HepG2 (cell line): ENCODE results near the gene RUVBL2. TPM values are rescaled to one million over a fixed set of nuclear protein-coding genes. Genes with fewer than 3 reads are reported as not detected.

Source experiments
- ARNTL ChIP-seq: sonication (generic); formaldehyde crosslinking; IDR thresholded peaks from 2 replicates; pipeline ENCODE4 v1.4.0; 2020; ENCODE audit warnings: mild to moderate bottlenecking, missing genetic modification reagents
- ATF1 ChIP-seq: IDR thresholded peaks from 2 replicates; pipeline ENCODE4 v1.6.1; 2016; ENCODE audit warnings: mild to moderate bottlenecking, control low read depth
- FOXA3 ChIP-seq: IDR thresholded peaks from 2 replicates; pipeline ENCODE4 v1.6.1; 2016; ENCODE audit warnings: missing genetic modification reagents, missing compliant biosample characterization
- HMG20A ChIP-seq: IDR thresholded peaks from 2 replicates; pipeline ENCODE4 v1.6.1; 2016; ENCODE audit warnings: borderline replicate concordance
- NCOA5 ChIP-seq: sonication (generic); formaldehyde crosslinking; IDR thresholded peaks from 2 replicates; pipeline ENCODE4 v1.4.0; 2020; ENCODE audit warnings: missing genetic modification reagents
- NR1H2 ChIP-seq: sonication (generic); formaldehyde crosslinking; IDR thresholded peaks from 2 replicates; pipeline ENCODE4 v1.8.1; 2022; ENCODE audit warnings: low read depth, missing genetic modification reagents, borderline replicate concordance
- SMC3 ChIP-seq: IDR thresholded peaks from 2 replicates; pipeline ENCODE4 v1.6.1; 2011; ENCODE audit warnings: low read length, improper control_type of control experiment
- SRF ChIP-seq: IDR thresholded peaks from 2 replicates; pipeline ENCODE4 v1.6.1; 2011; ENCODE audit warnings: mild to moderate bottlenecking, low read depth, low read length, moderate library complexity
- TEAD2 ChIP-seq: sonication (generic); formaldehyde crosslinking; IDR thresholded peaks from 2 replicates; pipeline ENCODE4 v1.9.0; 2021; ENCODE audit warnings: missing genetic modification reagents
- ZC3H4 ChIP-seq: sonication (generic); formaldehyde crosslinking; IDR thresholded peaks from 2 replicates; pipeline ENCODE4 v1.4.0; 2020; ENCODE audit warnings: missing genetic modification reagents, borderline replicate concordance
- ZFP1 ChIP-seq: IDR thresholded peaks from 2 replicates; pipeline ENCODE4 v1.6.1; 2016
- ZNF343 ChIP-seq: sonication (generic); formaldehyde crosslinking; IDR thresholded peaks from 2 replicates; pipeline ENCODE4 v1.4.0; 2020; ENCODE audit warnings: mild to moderate bottlenecking, missing genetic modification reagents
- ZNF547 ChIP-seq: sonication (generic); formaldehyde crosslinking; IDR thresholded peaks from 2 replicates; pipeline ENCODE4 v1.5.1; 2020; ENCODE audit warnings: mild to moderate bottlenecking, missing genetic modification reagents
- ZNF644 ChIP-seq: IDR thresholded peaks from 2 replicates; pipeline ENCODE4 v1.6.1; 2016; ENCODE audit warnings: low read depth
- ZNF747 ChIP-seq: sonication (generic); formaldehyde crosslinking; IDR thresholded peaks from 2 replicates; pipeline ENCODE4 v1.8.1; 2023; ENCODE audit warnings: missing genetic modification reagents, mild to moderate bottlenecking, borderline replicate concordance
- polyA plus RNA-seq, 8 experiments: library from polyadenylated mRNA; depleted of rRNA in 3 of 8; stranded (reverse) in 7 of 8; unstranded in 1 of 8; fragments of >200 nt; fragmentation: Illumina TruSeq in 4 of 8; extraction: Trizol in 4 of 8; gene quantifications; 2 replicates each; pipeline versions ENCODE4 v1.2.1 to v1.2.3, GENCODE V29; 2011 to 2016; ENCODE audit warnings: low read depth in 4 of 8, missing spikeins in 1 of 8, mixed read lengths in 1 of 8; ENCODE audit not compliant: insufficient read depth in 1 of 8
- total RNA-seq, 5 experiments: library from RNA; depleted of rRNA; stranded (reverse); fragments of >200 nt; fragmentation: Illumina TruSeq; extraction: Trizol; gene quantifications; 2 replicates each; pipeline ENCODE4 v1.2.3, GENCODE V29; 2016; ENCODE audit warnings: low read depth in 1 of 5
- TF ChIP-seq, protein P1 (sequence below), 2 experiments: sonication (generic) in 1 of 2; formaldehyde crosslinking in 1 of 2; IDR thresholded peaks; 2 replicates each; pipeline versions ENCODE4 v1.6.1 to v1.9.0; 2014 to 2022; ENCODE audit warnings: antibody characterized with exemption in 1 of 2, borderline replicate concordance in 1 of 2, inconsistent platforms in 1 of 2, low read depth in 1 of 2, missing genetic modification reagents in 1 of 2
- TF ChIP-seq, protein P2 (sequence below): sonication (generic); formaldehyde crosslinking; IDR thresholded peaks from 2 replicates; pipeline ENCODE4 v1.4.0; 2020; ENCODE audit warnings: missing genetic modification reagents, mild to moderate bottlenecking, borderline replicate concordance
- TF ChIP-seq, protein P3 (sequence below): IDR thresholded peaks from 2 replicates; pipeline ENCODE4 v1.6.1; 2016; ENCODE audit warnings: missing compliant biosample characterization, missing genetic modification reagents, borderline replicate concordance
- TF ChIP-seq, protein P4 (sequence below): sonication (generic); formaldehyde crosslinking; IDR thresholded peaks from 2 replicates; pipeline ENCODE4 v1.5.1; 2020; ENCODE audit warnings: missing genetic modification reagents, mild to moderate bottlenecking, borderline replicate concordance

Gene RUVBL2
- total and polyA plus RNA-seq, 2 of the 13 experiments (the other 11 are each of a cell fraction or from before 2014, with no cell fraction given), result 120 to 122 TPM

DNA sequence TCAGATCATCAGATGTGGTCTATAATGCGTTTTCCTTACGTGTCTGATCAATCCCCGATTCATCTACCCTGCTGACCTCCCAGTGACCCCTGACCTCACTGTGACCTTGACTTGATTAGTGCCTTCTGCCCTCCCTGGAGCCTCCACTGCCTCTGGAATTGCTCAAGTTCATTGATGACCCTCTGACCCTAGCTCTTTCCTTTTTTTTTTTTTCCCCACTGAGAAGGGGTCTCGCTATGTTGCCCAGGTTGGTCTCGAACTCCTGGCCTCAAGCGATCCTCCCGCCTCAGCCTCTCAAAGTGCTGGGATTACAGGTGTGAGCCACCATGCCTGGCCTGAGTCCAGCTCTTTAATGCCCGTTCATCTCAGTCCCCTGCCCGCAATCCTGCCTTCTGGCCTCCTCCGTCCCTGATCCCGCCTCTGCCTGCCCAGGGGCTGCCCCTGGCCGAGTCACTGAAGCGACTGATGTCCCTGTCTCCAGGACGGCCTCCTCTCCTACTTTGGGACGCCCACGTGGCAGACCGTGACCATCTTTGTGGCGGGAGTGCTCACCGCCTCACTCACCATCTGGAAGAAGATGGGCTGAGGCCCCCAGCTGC lies 32.5 kb upstream of the RUVBL2 start (continued):
- TF ChIP-seq, protein P1, sequence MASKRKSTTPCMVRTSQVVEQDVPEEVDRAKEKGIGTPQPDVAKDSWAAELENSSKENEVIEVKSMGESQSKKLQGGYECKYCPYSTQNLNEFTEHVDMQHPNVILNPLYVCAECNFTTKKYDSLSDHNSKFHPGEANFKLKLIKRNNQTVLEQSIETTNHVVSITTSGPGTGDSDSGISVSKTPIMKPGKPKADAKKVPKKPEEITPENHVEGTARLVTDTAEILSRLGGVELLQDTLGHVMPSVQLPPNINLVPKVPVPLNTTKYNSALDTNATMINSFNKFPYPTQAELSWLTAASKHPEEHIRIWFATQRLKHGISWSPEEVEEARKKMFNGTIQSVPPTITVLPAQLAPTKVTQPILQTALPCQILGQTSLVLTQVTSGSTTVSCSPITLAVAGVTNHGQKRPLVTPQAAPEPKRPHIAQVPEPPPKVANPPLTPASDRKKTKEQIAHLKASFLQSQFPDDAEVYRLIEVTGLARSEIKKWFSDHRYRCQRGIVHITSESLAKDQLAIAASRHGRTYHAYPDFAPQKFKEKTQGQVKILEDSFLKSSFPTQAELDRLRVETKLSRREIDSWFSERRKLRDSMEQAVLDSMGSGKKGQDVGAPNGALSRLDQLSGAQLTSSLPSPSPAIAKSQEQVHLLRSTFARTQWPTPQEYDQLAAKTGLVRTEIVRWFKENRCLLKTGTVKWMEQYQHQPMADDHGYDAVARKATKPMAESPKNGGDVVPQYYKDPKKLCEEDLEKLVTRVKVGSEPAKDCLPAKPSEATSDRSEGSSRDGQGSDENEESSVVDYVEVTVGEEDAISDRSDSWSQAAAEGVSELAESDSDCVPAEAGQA (IDR thresholded peaks at IDR 0.05; ENCODE audit: low read depth), result no peak
- TF ChIP-seq, protein P1 (CRISPR knock-in tag; IDR thresholded peaks at IDR 0.05; ENCODE audit: borderline replicate concordance), result no peak
- TF ChIP-seq HMG20A (CRISPR knock-in tag) (no peak), ZNF343 (CRISPR knock-in tag) (no peak), ZNF644 (no peak), FOXA3 (CRISPR knock-in tag) (no peak), SRF (no peak), NCOA5 (CRISPR knock-in tag) (no peak), ZC3H4 (CRISPR knock-in tag) (no peak), TEAD2 (CRISPR knock-in tag) (no peak), NR1H2 (CRISPR knock-in tag) (no peak), ZFP1 (CRISPR knock-in tag) (no peak), ZNF747 (CRISPR knock-in tag) (no peak), ATF1 (no peak), ZNF547 (no peak), ARNTL (no peak), SMC3 (no peak)
- TF ChIP-seq, protein P2, sequence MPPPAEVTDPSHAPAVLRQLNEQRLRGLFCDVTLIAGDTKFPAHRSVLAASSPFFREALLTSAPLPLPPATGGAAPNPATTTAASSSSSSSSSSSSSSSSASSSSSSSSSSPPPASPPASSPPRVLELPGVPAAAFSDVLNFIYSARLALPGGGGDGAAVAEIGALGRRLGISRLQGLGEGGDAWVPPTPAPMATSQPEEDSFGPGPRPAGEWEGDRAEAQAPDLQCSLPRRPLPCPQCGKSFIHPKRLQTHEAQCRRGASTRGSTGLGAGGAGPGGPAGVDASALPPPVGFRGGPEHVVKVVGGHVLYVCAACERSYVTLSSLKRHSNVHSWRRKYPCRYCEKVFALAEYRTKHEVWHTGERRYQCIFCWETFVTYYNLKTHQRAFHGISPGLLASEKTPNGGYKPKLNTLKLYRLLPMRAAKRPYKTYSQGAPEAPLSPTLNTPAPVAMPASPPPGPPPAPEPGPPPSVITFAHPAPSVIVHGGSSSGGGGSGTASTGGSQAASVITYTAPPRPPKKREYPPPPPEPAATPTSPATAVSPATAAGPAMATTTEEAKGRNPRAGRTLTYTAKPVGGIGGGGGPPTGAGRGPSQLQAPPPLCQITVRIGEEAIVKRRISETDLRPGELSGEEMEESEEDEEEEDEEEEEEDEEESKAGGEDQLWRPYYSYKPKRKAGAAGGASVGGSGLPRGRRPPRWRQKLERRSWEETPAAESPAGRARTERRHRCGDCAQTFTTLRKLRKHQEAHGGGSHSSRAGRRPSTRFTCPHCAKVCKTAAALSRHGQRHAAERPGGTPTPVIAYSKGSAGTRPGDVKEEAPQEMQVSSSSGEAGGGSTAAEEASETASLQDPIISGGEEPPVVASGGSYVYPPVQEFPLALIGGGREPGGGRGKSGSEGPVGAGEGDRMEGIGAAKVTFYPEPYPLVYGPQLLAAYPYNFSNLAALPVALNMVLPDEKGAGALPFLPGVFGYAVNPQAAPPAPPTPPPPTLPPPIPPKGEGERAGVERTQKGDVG (CRISPR knock-in tag), result no peak
- TF ChIP-seq, protein P3, sequence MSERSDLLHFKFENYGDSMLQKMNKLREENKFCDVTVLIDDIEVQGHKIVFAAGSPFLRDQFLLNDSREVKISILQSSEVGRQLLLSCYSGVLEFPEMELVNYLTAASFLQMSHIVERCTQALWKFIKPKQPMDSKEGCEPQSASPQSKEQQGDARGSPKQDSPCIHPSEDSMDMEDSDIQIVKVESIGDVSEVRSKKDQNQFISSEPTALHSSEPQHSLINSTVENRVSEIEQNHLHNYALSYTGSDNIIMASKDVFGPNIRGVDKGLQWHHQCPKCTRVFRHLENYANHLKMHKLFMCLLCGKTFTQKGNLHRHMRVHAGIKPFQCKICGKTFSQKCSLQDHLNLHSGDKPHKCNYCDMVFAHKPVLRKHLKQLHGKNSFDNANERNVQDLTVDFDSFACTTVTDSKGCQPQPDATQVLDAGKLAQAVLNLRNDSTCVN (CRISPR knock-in tag), result no peak
- TF ChIP-seq, protein P4, sequence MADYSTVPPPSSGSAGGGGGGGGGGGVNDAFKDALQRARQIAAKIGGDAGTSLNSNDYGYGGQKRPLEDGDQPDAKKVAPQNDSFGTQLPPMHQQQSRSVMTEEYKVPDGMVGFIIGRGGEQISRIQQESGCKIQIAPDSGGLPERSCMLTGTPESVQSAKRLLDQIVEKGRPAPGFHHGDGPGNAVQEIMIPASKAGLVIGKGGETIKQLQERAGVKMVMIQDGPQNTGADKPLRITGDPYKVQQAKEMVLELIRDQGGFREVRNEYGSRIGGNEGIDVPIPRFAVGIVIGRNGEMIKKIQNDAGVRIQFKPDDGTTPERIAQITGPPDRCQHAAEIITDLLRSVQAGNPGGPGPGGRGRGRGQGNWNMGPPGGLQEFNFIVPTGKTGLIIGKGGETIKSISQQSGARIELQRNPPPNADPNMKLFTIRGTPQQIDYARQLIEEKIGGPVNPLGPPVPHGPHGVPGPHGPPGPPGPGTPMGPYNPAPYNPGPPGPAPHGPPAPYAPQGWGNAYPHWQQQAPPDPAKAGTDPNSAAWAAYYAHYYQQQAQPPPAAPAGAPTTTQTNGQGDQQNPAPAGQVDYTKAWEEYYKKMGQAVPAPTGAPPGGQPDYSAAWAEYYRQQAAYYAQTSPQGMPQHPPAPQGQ (CRISPR knock-in tag), result no peak
